Ishikawa (cell line): Measurements from ENCODE around the gene SACM1L.

Experiments
- CEBPB ChIP-seq: IDR thresholded peaks from 2 replicates; pipeline ENCODE4 v1.6.1; 2012
- CREB1 ChIP-seq: IDR thresholded peaks from 2 replicates; pipeline ENCODE4 v1.6.1; 2012; ENCODE audit warnings: low read depth
- EGR1 ChIP-seq: IDR thresholded peaks from 2 replicates; pipeline ENCODE4 v1.6.1; 2012
- EP300 ChIP-seq: IDR thresholded peaks from 2 replicates; pipeline ENCODE4 v1.6.1; 2012; ENCODE audit warnings: borderline replicate concordance
- FOXM1 ChIP-seq: IDR thresholded peaks from 2 replicates; pipeline ENCODE4 v1.6.1; 2012; ENCODE audit warnings: low read depth, borderline replicate concordance
- MAX ChIP-seq: IDR thresholded peaks from 2 replicates; pipeline ENCODE4 v1.6.1; 2012
- NFIC ChIP-seq: IDR thresholded peaks from 2 replicates; pipeline ENCODE4 v1.6.1; 2012
- RAD21 ChIP-seq: IDR thresholded peaks from 2 replicates; pipeline ENCODE4 v1.6.1; 2012; ENCODE audit warnings: low read depth
- REST ChIP-seq: IDR thresholded peaks from 2 replicates; pipeline ENCODE4 v1.6.1; 2012; ENCODE audit warnings: low read depth, mild to moderate bottlenecking
- TAF1 ChIP-seq: IDR thresholded peaks from 2 replicates; pipeline ENCODE4 v1.6.1; 2012; ENCODE audit warnings: low read depth, mild to moderate bottlenecking
- TCF12 ChIP-seq: IDR thresholded peaks from 2 replicates; pipeline ENCODE4 v1.6.1; 2012; ENCODE audit warnings: low read depth
- TEAD4 ChIP-seq: IDR thresholded peaks from 2 replicates; pipeline ENCODE4 v1.6.1; 2012
- USF1 ChIP-seq: IDR thresholded peaks from 2 replicates; pipeline ENCODE4 v1.6.1; 2012
- YY1 ChIP-seq: IDR thresholded peaks from 2 replicates; pipeline ENCODE4 v1.6.1; 2012; ENCODE audit warnings: low read depth
- ZBTB7A ChIP-seq: IDR thresholded peaks from 2 replicates; pipeline ENCODE4 v1.6.1; 2012; ENCODE audit warnings: low read depth

SACM1L gene

GRCh38 chr3:45686850-45687249, 2.3 kb upstream of the SACM1L start:
- TF ChIP-seq EP300 = no peak
- no peak for TF ChIP-seq CREB1
- TF ChIP-seq CEBPB = no peak
- no peak for TF ChIP-seq RAD21
- TF ChIP-seq TCF12 = no peak
- TF ChIP-seq NFIC = no peak
- no peak for TF ChIP-seq ZBTB7A
- TF ChIP-seq YY1 = no peak
- TF ChIP-seq EGR1 = no peak
- no peak for TF ChIP-seq USF1

GRCh38 chr3:45687828-45688193, 1.4 kb upstream of the SACM1L start:
- no peak for TF ChIP-seq REST
- no peak for TF ChIP-seq FOXM1
- no peak for TF ChIP-seq RAD21
- TF ChIP-seq USF1 = no peak
- no peak for TF ChIP-seq TAF1
- TF ChIP-seq YY1 = no peak
- TF ChIP-seq CEBPB = no peak
- TF ChIP-seq NFIC = no peak
- no peak for TF ChIP-seq TEAD4
- no peak for TF ChIP-seq MAX
- TF ChIP-seq EP300 = no peak
- TF ChIP-seq TCF12 = no peak
- TF ChIP-seq ZBTB7A = no peak
- TF ChIP-seq CREB1 = no peak
- no peak for TF ChIP-seq EGR1

- TF ChIP-seq ZBTB7A (0 out of 2 replicates have a peak, but pooled peaks have one; percentile 21), TCF12 (no peak), EP300 (no peak), CREB1 (no peak), TAF1 (no peak), EGR1 (no peak)
Observed at GRCh38 chr3:45688194-45688881, 858 bp upstream of the SACM1L start.

- TF ChIP-seq TEAD4 (no peak), TCF12 (no peak), FOXM1 (no peak), EGR1 (no peak), TAF1 (no peak), NFIC (no peak), REST (no peak), YY1 (no peak), RAD21 (no peak), EP300 (no peak), MAX (no peak), ZBTB7A (no peak), USF1 (no peak), CEBPB (no peak), CREB1 (no peak)
Observed at GRCh38 chr3:45689787-45690145, 570 bp downstream of the SACM1L start.

- TF ChIP-seq REST (no peak), CEBPB (no peak), USF1 (no peak), NFIC (no peak), FOXM1 (no peak), RAD21 (no peak), CREB1 (no peak), YY1 (no peak), EP300 (no peak), MAX (no peak), TAF1 (no peak), TCF12 (no peak), EGR1 (no peak), TEAD4 (no peak), ZBTB7A (no peak)
Observed at GRCh38 chr3:45690336-45691035, 1.3 kb downstream of the SACM1L start.
